GM19468 (cell line): Measurements from ENCODE around the gene EXOC3L2.

Source experiments
- ATAC-seq: cut with Tn5 transposase; IDR thresholded peaks from one replicate; pipeline ENCODE4 v1.9.1; 2021; ENCODE audit warnings: mild to moderate bottlenecking, moderate library complexity, moderate number of reproducible peaks; ENCODE audit not compliant: unreplicated experiment; ENCODE audit errors: extremely low read depth

The EXOC3L2 gene

GRCh38 chr19:45224645-45225044 is 20.6 kb downstream of the EXOC3L2 start:
- no peak for ATAC-seq

GRCh38 chr19:45223879-45224278 is 21.3 kb downstream of the EXOC3L2 start:
- no peak for ATAC-seq

DNA sequence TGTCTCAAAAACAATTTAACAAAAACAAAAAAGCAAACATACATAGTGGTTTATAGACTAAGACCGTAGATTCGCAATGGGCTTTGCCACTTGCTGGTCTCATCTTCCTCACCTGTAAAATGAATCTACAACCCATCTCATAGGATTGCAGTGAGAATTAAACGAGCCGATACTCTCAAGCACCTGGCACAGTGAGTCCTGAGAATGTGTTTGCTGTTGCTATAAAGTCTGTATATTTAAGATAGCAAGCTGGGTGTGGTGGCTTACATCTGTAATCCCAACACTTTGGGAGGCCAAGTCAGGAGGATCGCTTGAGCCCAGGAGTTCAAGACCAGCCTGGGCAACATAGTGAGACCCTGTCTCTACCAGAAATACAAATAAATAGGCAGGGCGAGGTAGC is 22.5 kb downstream of the EXOC3L2 start:
- no peak for ATAC-seq

GRCh38 chr19:45218911-45219743 is 26.1 kb downstream of the EXOC3L2 start:
- ATAC-seq: no peak

- ATAC-seq: no peak
Measured at GRCh38 chr19:45218426-45218825, 26.8 kb downstream of the EXOC3L2 start.

- no peak for ATAC-seq
Measured at GRCh38 chr19:45217957-45218334, 27.3 kb downstream of the EXOC3L2 start.

- no peak for ATAC-seq
Measured at GRCh38 chr19:45217193-45217956, 27.8 kb downstream of the EXOC3L2 start.

DNA sequence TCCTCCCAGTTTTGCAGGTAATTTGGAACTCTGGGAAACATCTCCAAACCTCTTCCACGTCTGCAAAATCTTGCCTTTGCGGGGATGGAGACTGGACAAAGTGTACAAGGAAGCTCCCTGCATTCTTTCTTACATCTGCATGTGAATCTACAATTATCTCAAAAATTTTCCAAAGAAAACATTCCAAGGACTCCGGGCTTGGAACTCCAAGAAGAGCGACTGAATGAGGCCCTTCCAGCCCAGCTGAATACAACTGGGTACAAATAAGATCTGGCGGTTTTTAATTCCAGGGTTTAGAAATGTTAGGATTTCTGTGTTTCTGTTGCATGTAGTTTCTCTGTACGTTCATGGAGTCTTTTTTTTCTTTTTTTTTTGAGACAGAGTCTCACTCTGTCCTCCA is 28.5 kb downstream of the EXOC3L2 start:
- ATAC-seq: no peak

DNA sequence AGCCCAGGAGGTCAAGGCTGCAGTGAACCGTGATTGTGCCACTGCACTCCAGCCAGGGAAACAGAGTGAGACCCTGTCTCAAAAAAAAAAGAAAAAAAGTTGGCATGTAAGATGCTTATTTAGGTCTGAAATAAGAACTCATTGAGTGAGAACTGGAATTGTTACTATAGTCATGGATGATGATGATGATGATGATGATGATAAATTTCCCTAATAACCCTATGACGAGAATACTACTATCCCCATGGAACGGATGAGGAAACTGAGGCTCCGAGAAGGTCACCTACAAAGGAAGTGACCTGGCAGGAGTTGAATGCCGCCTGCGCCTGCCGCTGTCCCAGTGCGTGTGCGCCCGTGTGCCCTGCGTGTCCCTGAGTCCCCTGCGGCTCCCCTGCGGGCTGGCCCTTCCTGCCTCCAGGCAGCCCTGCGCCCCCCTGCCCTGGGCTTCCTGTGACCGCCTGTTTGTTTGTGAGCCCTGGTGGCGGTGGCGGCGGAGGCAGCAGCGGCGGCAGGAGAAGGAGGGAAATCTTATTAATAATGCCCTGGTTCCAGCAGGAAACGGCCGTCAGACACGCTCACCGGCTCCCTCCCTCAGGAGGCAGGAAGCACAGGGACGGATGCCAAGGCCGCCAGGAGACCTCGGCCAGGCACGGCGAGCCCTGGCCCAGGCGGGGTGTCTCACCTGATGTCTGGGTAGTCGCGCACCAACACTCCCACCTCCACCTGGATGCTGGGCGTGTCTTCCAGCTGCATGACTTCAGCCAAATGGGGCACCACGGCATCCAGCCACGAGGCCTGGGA is 29.6 kb downstream of the EXOC3L2 start:
- no peak for ATAC-seq

GRCh38 chr19:45213031-45213430 is 32.2 kb downstream of the EXOC3L2 start:
- no peak for ATAC-seq

DNA sequence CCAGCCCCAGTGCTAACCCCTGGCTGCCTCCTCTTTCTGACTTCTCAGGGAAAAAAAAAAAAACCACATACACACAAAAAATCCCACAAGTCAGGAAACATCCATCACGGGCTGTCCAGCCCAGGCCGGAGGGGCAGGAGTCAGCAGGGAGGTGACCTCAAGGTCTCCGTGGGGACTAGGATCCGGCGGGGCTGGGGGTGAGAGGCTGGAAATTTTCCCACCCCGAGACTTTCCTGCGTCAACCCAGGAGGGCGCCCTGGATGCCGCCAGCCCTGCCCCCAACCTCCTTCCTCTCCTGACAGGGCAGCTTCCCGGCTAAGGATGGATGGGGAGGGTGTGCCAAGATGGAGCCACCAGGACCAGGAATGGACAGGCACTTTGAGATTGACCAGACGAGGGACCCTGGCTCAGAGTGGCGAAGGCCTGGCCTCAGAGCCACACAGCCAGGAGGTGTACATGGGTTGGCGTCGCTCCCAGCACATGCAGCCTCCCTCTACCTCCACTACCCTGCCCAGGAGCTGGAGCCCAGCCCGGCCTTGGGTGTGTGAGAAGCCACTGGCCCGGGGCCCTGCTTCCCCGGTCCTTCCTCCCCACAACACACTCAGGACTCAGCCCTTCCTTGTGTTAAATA is 33.3 kb downstream of the EXOC3L2 start:
- ATAC-seq: no peak

- ATAC-seq: no peak
Measured at GRCh38 chr19:45206328-45206727, 38.9 kb downstream of the EXOC3L2 start.

DNA sequence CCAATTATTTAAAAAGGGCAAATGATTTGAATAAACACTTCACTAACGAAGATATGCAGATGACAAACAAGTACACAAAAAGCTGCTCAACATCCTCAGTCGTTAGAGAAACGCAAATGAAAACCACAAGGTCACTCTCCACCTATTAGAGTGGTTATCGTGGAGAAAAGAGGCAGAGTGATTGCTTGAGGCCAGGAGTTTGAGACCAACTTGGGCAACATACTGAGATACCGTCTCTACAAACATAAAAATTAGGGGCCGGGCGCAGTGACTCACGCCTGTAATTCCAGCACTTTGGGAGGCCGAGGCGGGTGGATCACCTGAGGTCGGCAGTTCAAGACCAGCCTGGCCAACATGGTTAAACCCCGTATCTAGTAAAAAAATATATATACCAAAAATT is 39.4 kb downstream of the EXOC3L2 start:
- no peak for ATAC-seq

GRCh38 chr19:45202637-45203036 is 42.6 kb downstream of the EXOC3L2 start:
- ATAC-seq: no peak

GRCh38 chr19:45200568-45200967 is 44.6 kb downstream of the EXOC3L2 start:
- ATAC-seq: no peak

- no peak for ATAC-seq
Measured at GRCh38 chr19:45195764-45196163, 49.4 kb downstream of the EXOC3L2 start.

GRCh38 chr19:45191375-45191774 is 53.8 kb downstream of the EXOC3L2 start:
- ATAC-seq: no peak

DNA sequence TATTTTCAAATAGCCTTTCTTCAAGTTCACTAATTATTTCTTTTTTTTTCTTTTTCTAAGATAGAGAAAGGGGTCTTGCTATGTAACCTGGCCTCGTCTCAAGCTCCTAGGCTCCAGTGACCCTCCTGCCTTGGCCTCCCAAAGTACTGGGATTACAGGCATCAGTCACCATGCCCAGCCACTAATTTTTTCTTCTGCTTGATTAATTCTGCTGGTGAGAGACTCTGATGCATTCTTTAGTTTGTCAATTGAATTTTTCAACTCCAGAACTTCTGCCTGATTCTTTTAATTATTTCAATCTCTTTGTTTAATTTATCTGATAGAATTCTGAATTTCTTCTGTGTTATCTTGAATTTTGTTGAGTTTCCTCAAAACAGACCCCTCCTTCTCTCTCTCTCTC is 55.2 kb downstream of the EXOC3L2 start:
- ATAC-seq: no peak

GRCh38 chr19:45187421-45188100 is 57.6 kb downstream of the EXOC3L2 start:
- no peak for ATAC-seq
